Astrocyte of the spinal cord (primary cell): Measurements from ENCODE around the gene ARHGEF2.
A peak's percentile ranks its signal among the peaks of the same experiment; 100 is the strongest.

Source experiments
- DNase-seq: peaks from one replicate; pipeline ENCODE4 v3.0.0; 2011; ENCODE audit warnings: low read depth, low spot score
- H3K4me3 ChIP-seq: 2 replicates; pipeline ENCODE4 v1.5.1; 2011; ENCODE audit warnings: low read depth, mild to moderate bottlenecking, low read length, moderate library complexity
- CTCF ChIP-seq: IDR thresholded peaks from 2 replicates; pipeline ENCODE4 v1.5.1; 2012; ENCODE audit warnings: low read depth, mild to moderate bottlenecking, low read length, inconsistent platforms
- in situ Hi-C: cut with HindIII; loops from 2 replicates; pipeline ENCODE4 v1.10.0; 2017; ENCODE audit warnings: low sequenced_read_pairs

ARHGEF2 gene

DNA sequence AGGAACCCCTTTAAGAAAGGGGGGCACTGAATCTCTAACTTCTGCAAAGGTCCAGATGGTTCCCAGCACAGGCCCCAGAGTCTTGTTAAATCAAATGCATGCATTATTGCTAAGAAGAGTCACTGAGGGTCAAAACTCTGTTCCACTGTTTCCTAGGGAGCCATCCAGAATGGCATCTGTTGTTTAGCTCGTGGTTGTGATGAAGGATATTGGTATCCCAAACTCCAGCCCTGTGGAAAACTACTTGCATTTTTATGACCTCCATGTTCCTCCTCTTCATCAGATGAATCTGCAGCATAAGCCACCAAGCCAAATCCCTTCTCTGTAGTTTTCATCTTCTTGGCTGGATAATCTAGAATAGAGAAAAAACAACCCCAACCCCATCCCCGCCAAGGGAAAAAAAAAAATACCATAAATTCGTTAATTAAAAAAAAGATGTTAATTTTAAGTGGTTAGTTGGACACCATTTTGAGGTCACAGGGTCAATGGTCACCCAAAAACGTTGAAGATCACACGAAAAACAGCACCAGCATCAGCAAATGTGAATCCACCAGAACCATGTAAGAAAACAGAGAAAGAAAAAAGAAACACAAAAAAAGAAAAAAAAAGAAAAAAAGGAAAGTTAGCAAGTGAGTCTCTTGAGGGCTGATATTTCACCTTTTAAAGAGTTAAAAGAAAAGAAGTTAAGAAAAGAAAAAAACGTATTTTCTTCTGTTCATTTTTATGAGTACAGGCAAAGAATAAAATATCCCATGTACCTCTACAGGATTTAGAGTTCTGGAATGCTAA, 64.2 kb downstream of the ARHGEF2 start:
- in situ Hi-C loops, result no loop called here
- peak; percentile 26 for DNase-seq
- H3K4me3 ChIP-seq, result no peak overlapping the region
- no peak for TF ChIP-seq CTCF

- H3K4me3 ChIP-seq, result no peak overlapping the region
- DNase-seq, result no peak
- in situ Hi-C loops, result no loop called here
- TF ChIP-seq CTCF, result no peak
Observed at GRCh38 chr1:155912056-155912536, 66.3 kb downstream of the ARHGEF2 start.

DNA sequence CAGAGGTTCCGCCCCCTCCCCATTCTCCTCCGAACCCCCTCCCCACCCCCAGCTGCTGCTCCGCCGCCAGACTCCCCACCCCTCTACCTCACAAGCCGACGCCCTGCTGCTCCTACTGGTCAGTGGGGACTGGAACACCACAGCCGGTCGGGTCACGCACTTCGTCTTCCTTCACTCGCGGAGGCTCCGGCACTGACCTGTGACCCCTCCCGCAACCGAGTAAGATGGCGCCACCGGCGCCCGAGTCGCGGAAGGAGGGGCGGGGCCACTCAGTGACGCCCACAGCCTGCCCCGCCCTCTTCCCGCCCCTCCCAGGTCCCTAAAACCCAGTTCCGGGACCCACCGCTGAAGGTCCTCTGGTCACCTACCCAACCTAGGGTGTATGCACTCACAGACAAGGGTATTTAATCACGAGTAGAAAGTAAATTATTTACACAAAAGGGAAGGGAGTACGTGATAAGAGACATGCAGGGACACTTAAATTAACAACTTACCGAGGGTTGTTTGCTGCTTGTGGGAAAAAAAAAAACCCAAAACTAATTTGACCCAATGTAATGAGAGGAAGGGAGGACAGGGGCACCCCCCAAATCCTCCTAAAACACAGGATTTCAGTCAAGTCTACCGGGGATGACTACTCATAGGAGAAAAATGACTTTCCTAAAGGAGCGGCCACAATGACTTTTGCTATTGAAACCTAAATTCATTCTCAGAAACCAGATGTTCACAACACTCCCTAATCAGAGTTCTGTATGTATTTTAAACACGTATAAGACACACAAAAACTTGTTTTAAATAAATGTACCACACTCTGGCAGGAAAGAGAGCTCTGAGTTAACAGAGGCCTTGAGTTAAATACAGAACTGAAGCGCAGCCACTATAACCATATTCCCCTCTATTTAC, 66.9 kb downstream of the ARHGEF2 start, which contains the start of gene RIT1:
Gene RIT1, minus strand, starts transcription at position 194 of the 900 bp plus-strand sequence. CDS start 588 bp downstream, outside the sequence.
- no peak for TF ChIP-seq CTCF
- DNase-seq, result peak; percentile 78
- H3K4me3 ChIP-seq, result peak within 1 kb of the TSS; percentile 65
- in situ Hi-C loops, result no loop called here

- H3K4me3 ChIP-seq, result peak overlapping the region; percentile 65
- in situ Hi-C loops, result no loop called here
- peak; percentile 15 for TF ChIP-seq CTCF
- peak; percentile 59 for DNase-seq
Observed at GRCh38 chr1:155910621-155911121, 67.7 kb downstream of the ARHGEF2 start.

- TF ChIP-seq CTCF, result no peak
- peak; percentile 36 for DNase-seq
- peak overlapping the region; percentile 65 for H3K4me3 ChIP-seq
- in situ Hi-C loops, result no loop called here
Observed at GRCh38 chr1:155909894-155910293, 68.5 kb downstream of the ARHGEF2 start.

GRCh38 chr1:155904261-155904660, 74.1 kb downstream of the ARHGEF2 start:
- no peak overlapping the region for H3K4me3 ChIP-seq
- no peak for TF ChIP-seq CTCF
- no peak for DNase-seq
- in situ Hi-C loops, result no loop called here
